ENCODE measurements around the gene PCDH12.

The PCDH12 gene

DNA sequence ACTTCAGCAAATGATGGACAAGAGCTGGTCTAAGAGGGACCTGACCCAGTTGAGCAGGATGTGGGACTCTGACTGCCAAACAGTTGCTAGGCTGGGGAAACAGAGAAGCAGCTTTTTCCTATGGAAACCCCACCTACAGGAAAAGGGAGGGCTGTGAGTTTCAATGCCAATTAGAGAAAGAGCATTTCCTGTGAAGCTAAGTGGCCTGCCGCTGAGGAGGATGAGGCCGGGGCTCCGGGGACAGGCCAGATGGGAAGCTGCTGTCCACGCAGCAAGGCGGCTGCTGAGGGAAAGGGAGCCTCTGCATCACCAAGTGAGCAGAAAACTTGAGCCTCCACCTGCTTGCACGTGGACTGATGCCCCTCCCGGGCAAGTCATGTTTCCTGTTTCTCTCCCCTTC, at the start of gene PCDH12:
TSS of gene PCDH12 (minus strand) at position 90 of the 400 bp plus-strand sequence. CDS start 351 bp downstream, outside the sequence.
- intact Hi-C loops (cut with DNase I) = no loop called here
- DNase-seq = no peak

GRCh38 chr5:142007237-142007544, 49.2 kb upstream of the PCDH12 start:
- intact Hi-C loops (cut with DNase I) = no loop called here
- no peak for DNase-seq

- DNase-seq = no peak
- intact Hi-C loops (cut with DNase I) = no loop called here
Observed at GRCh38 chr5:142006363-142007236, 48.6 kb upstream of the PCDH12 start.

DNA sequence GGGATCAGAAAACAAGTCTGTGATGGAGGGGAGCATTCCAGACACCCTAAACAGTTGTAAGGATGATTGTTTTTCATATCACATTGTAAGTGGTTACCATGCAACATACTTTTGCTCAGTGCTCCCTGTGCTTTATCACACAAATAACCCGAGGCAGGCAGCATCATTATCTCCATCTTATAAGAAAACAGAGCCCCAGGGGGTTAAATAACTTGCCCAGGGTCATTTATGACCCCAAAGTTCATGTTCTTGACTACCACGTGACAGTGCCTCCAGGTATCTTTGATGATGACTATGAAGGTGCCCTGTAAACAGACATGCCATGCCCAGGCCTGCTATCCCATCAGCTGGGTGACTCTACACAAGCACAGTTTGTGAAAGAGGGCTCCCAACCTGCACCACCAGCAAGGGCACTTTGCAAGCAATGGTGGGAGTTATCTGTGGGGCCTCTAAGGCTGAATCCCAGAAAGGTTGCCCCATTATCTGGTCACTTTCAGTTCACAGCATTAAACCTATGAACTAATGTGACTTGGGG, 45.3 kb upstream of the PCDH12 start:
- intact Hi-C loops (cut with DNase I) = no loop called here
- DNase-seq = no peak

GRCh38 chr5:142000704-142001484, 42.9 kb upstream of the PCDH12 start:
- intact Hi-C loops (cut with DNase I) = no loop called here
- peak in 2 of 42 donors; percentile 47 to 50 for DNase-seq

- intact Hi-C loops (cut with DNase I) = no loop called here
- DNase-seq = no peak
Observed at GRCh38 chr5:142000173-142000572, 42.2 kb upstream of the PCDH12 start.

DNA sequence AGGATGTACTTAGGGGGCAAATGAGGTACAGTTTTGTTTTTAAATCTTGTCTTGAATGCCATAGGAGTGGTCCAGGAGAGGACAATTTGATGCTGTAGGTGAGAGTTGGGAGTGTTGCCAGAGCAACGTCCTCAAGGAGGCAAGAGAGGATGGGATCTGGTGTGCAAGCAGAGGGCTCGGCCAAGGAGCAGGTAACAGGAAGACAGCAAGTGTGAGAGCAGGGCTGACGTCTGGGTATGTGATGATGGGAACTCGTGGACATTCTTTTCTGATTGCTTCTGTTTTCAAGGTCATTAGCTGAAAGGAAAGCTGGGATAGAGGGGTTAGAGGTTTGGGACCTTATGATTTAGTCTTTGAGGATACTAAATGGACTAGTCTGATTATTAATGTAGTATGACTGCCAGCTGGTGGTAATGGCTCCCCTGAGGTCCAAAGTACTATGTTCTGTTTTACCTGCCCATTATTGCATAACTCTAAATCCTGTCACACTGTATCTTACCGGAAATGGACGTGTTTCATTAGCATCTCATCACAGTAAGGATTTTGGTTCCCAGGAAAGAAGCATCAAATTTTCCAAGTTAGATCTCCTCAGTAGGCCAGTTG, 39.5 kb upstream of the PCDH12 start:
- no peak for DNase-seq
- intact Hi-C loops (cut with DNase I) = loop anchor here (5.0 kb wide), 1 partner anchor 145 kb away; no protein-coding TSS in a partner anchor

DNA sequence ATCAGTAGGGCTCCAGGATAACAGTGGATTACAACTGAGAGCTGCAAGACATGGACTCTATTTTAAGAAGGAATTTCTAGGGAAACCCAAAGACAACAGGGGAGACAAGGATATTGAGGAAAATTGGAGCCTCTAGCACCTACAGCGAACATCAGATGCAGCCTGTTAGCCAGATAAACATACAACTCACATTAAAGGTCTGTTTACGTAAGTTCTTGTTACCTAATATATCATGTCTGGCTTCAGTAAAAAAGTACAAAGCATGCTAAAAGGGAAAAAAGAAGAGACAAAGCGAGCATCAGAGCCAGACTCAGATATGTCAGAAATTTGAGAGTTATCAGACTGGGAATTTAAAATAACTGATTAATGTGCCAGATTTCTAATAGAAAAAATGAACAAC, 37.7 kb upstream of the PCDH12 start:
- intact Hi-C loops (cut with DNase I) = loop anchor here (5.0 kb wide), 1 partner anchor 147 kb away; no protein-coding TSS in a partner anchor

DNA sequence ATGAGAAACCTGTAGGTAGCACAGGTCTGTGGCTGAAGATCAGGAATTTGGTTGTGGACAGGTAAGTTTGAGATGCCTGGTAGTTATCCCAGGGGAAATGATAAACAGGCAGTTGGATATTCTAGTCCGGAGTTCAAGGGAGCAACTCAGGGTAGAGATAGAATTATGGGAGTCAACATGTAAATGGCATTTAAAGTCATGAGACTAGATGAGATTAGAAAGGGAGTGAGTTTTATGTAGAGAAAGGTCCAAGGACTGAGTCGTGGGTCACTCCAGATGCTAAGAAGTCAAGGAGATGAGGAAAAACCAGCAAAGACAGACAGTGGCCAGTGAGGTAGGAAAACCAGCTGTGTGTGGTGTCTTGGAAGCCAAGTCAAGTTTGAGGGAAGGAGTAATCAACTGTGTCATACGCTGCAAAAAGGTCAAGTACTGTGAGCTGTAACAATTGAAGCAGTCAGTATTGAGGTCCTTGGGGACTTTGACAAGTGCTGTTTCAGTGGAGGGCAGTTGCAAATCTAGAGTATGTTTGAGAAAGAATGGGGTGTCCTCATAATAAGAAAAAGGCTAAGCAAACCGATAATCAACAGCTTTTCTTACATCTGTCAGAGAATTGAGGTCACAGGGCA, 36.6 kb upstream of the PCDH12 start:
- intact Hi-C loops (cut with DNase I) = loop anchor here (5.0 kb wide), 1 partner anchor 148 kb away; no protein-coding TSS in a partner anchor
- DNase-seq = no peak

More for the DNA sequence above, 37.7 kb upstream of the PCDH12 start:
- DNase-seq = no peak

DNA sequence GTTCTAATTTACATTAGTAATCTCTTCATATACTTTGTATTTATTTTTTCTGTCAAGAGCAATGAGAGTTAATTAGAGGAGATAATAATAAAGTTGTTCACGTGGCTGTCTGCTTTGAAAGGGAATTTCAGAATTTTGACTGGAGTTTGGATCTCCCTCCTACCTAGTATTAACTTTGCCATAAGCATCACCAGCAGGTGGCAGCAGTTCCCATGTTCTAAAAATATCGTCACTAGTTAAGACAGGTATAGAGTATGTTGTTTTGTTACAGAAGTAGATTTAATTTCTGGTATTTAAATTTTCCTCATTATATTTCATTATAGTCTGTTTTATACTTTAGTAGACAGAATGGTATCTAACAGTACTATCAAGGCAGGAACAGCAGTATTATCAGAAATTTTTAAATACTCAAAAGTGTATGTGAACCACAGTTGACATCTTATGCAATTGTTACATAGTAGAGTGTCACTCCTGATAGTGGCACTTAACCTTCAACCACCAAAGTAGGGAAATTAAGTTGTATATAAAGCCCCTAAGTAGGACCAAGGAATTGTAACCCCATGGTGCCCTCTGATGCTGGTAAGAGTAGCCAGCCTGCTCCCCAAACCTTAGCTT, 34.5 kb upstream of the PCDH12 start:
- peak in 41 of 42 donors; percentile 36 to 92 (median 79) for DNase-seq
- intact Hi-C loops (cut with DNase I) = no loop called here

DNA sequence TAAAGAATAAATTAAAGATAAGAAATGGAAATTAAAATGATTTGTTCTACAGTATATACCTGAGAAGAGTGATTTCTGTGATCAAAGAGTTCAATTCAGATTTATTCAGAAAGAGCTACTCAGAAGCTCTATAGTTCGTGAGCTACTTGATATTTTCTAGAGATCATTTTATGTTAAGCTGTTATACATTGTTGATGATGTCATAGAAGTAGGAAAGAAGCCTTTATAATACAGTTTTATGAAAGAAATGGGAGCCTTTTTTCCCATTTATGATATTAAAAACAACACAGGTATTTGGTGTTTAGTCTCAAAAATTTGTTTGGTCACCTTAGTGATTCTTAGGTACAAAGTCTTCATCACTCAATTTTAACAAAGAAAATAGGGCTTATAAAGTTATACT, 31.7 kb upstream of the PCDH12 start:
- intact Hi-C loops (cut with DNase I) = no loop called here

DNA sequence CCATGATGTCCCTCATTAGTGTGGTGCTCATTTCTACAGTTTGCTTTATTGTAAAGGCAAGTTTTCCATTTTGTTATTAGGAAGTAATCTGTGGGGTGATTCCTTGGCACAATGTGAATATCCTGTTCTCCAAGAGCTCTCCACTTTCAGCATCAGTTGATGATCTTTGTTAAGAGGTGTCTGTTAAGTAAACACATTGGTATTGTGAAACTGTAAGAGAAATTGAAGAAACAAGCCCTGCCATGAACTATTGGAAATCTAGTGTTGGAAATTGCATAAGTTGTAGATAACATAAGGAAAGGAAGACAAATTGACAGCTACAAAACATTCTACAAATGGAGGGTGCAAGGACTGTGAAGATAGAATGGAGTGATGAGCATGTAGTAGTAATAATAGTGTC, 28.1 kb upstream of the PCDH12 start:
- no peak for DNase-seq
- intact Hi-C loops (cut with DNase I) = no loop called here

More for the DNA sequence above, 31.7 kb upstream of the PCDH12 start:
- DNase-seq = no peak

DNA sequence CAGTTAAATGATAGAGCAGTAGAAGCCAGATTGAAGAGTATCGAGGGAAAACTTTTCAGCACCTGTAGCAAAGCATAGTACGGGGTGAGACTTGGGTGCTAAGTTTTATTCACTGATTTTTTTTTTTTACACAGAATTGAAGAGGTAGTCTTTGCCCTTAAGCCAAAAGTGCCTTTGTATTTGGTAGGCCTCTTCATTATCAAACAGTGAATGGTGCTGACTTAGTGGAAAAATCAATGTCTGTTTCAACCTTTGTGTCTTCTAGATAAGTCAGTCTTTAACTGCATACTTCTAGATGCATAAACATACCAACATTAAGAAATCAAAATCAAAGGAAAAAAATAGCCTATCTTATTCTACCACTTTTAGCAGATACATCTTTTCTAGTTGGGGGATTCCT, 24.6 kb upstream of the PCDH12 start:
- DNase-seq = no peak
- intact Hi-C loops (cut with DNase I) = no loop called here

- DNase-seq = no peak
- intact Hi-C loops (cut with DNase I) = no loop called here
Observed at GRCh38 chr5:141978389-141978788, 20.4 kb upstream of the PCDH12 start.

DNA sequence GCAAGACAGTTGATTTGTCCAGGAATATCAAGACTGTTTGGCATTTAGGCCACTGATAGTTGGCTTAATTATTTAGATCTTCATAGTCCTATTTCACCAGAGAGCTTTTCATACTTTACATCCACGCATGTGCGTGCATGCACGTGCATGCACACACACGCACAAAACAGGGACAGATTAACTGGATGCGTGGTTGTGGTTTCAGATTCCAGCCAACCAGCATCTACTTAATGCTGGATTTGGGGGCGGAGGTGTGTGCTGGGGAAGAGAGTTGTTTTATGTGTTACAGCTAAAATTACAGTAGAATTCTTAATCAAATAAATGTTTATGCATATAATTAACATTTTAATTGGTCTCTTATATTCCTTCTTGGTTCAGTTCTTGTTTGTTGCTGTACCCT, 18.2 kb upstream of the PCDH12 start:
- peak in 8 of 42 donors; percentile 21 to 55 (median 41) for DNase-seq
- intact Hi-C loops (cut with DNase I) = no loop called here

GRCh38 chr5:141973871-141974595, 16.0 kb upstream of the PCDH12 start:
- intact Hi-C loops (cut with DNase I) = no loop called here
- no peak for DNase-seq

GRCh38 chr5:141969783-141970771, 12.1 kb upstream of the PCDH12 start:
- DNase-seq = peak in 1 of 42 donors; percentile 18
- intact Hi-C loops (cut with DNase I) = loop anchor here (10.0 kb wide), 1 partner anchor 85 kb away; no protein-coding TSS in a partner anchor

All from head of caudate nucleus (tissue), 42 donors.